Astrocyte (in vitro differentiated cells and primary cell): ENCODE data around the gene C12orf50.

ENCODE experiments used
- EZH2 ChIP-seq: IDR thresholded peaks from 2 replicates; pipeline ENCODE4 v1.6.1; 2012; ENCODE audit warnings: mild to moderate bottlenecking, low read length, inconsistent platforms; ENCODE audit not compliant: insufficient read depth
- TF ChIP-seq, protein P1 (sequence below): IDR thresholded peaks from 2 replicates; pipeline ENCODE4 v1.5.1; 2011; ENCODE audit warnings: low read depth, mild to moderate bottlenecking, inconsistent platforms, low read length, moderate library complexity; ENCODE audit not compliant: insufficient read depth

DNA sequence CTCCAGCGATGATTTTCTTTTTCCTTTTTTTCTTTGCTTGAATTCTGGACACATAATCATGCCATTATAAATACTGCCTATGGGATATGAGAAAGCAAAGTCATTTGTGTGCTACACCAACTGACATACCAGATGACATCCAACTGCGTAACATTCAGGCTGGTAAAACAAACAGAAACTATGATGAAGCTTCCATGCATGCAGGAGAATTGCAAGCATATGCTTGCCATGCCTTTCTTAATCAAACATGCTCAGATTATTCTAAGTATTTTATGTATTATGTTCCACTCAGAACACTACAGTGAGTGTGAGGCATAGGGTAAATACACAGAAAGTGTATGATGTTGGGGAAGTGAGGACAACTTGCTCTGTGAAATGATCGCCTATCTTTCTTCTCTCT lies 97.4 kb downstream of the C12orf50 start:
- TF ChIP-seq, protein P1, sequence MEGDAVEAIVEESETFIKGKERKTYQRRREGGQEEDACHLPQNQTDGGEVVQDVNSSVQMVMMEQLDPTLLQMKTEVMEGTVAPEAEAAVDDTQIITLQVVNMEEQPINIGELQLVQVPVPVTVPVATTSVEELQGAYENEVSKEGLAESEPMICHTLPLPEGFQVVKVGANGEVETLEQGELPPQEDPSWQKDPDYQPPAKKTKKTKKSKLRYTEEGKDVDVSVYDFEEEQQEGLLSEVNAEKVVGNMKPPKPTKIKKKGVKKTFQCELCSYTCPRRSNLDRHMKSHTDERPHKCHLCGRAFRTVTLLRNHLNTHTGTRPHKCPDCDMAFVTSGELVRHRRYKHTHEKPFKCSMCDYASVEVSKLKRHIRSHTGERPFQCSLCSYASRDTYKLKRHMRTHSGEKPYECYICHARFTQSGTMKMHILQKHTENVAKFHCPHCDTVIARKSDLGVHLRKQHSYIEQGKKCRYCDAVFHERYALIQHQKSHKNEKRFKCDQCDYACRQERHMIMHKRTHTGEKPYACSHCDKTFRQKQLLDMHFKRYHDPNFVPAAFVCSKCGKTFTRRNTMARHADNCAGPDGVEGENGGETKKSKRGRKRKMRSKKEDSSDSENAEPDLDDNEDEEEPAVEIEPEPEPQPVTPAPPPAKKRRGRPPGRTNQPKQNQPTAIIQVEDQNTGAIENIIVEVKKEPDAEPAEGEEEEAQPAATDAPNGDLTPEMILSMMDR, result no peak
- no peak for TF ChIP-seq EZH2
